Left ventricle myocardium inferior (tissue), 1 donor: ENCODE measurements around the gene B4GALT6. TPM values are rescaled to one million over a fixed set of nuclear protein-coding genes. Genes with fewer than 3 reads are reported as not detected.

Experiments used
- DNase-seq: peaks from one replicate; pipeline ENCODE4 v3.0.0-alpha.2; 2020
- H3K27ac ChIP-seq: fragments of 200-600 bp; replicated peaks from 2 replicates; pipeline ENCODE4 v1.8.0; 2021
- H3K27me3 ChIP-seq: fragments of 200-600 bp; 2 replicates; pipeline ENCODE4 v1.8.0; 2021; ENCODE audit warnings: low read depth
- H3K36me3 ChIP-seq: fragments of 200-600 bp; 2 replicates; pipeline ENCODE4 v1.8.0; 2021
- H3K4me1 ChIP-seq: fragments of 200-600 bp; 2 replicates; pipeline ENCODE4 v1.8.0; 2021
- H3K4me3 ChIP-seq: fragments of 200-600 bp; 2 replicates; pipeline ENCODE4 v1.8.0; 2021; ENCODE audit warnings: mild to moderate bottlenecking, moderate library complexity
- H3K9me3 ChIP-seq: fragments of 200-600 bp; replicated peaks from 2 replicates; pipeline ENCODE4 v1.8.0; 2021
- intact Hi-C: fragments of 100-400 bp; cut with micrococcal nuclease; formaldehyde crosslinking; loops from one replicate; pipeline ENCODE4 v1.11.0; 2022
- total RNA-seq: library from RNA; stranded (reverse); fragmentation: NEBNext Ultra II Directional; extraction: Animal tissue kit (Norgen Biotek cat#: 25700); gene quantifications from one replicate; pipeline ENCODE4 v1.2.1, GENCODE V29; 2021
- TF ChIP-seq, protein P1 (sequence below): fragments of 200-600 bp; IDR thresholded peaks from 2 replicates; pipeline ENCODE4 v1.8.0; 2021; ENCODE audit warnings: antibody characterized with exemption, mild to moderate bottlenecking, borderline replicate concordance
- donor health status: DM: no; HTN: yes; CAD: no; lungs with severe emphysema.

The B4GALT6 gene
- total RNA-seq, 1 donor from 2014 or later, result 5.3 TPM

DNA sequence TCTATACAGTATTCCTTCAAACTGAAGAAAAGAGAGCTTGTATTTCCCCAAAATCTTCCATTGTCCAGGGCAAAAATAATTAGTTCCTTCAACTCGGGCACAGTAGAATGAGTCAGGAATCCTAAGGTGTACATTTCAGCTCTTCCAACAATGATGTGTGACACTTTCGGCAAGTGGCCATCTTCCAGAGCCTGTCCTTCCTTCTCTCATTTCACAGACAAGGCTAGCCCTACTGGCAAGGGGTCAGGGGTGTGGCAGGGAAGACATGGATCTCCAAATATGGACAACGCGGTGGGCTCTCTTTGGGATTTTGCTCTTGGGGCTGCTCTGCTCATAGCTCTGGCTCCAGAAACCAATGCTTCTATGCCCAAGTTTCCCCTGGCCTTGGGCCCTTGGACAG, 6.0 kb downstream of the B4GALT6 start:
- no peaks in the 10 kb centered on the region for H3K27me3 ChIP-seq
- DNase-seq, result no peak
- H3K36me3 ChIP-seq, result no peaks in the 10 kb centered on the region
- peaks cover 20% of the 10 kb centered on the region for H3K4me1 ChIP-seq
- H3K9me3 ChIP-seq, result no peaks in the 10 kb centered on the region
- intact Hi-C loops, result no loop called here
- TF ChIP-seq, protein P1, sequence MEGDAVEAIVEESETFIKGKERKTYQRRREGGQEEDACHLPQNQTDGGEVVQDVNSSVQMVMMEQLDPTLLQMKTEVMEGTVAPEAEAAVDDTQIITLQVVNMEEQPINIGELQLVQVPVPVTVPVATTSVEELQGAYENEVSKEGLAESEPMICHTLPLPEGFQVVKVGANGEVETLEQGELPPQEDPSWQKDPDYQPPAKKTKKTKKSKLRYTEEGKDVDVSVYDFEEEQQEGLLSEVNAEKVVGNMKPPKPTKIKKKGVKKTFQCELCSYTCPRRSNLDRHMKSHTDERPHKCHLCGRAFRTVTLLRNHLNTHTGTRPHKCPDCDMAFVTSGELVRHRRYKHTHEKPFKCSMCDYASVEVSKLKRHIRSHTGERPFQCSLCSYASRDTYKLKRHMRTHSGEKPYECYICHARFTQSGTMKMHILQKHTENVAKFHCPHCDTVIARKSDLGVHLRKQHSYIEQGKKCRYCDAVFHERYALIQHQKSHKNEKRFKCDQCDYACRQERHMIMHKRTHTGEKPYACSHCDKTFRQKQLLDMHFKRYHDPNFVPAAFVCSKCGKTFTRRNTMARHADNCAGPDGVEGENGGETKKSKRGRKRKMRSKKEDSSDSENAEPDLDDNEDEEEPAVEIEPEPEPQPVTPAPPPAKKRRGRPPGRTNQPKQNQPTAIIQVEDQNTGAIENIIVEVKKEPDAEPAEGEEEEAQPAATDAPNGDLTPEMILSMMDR, result no peak
- H3K4me3 ChIP-seq, result no peak overlapping the region
- no peak overlapping the region for H3K27ac ChIP-seq

DNA sequence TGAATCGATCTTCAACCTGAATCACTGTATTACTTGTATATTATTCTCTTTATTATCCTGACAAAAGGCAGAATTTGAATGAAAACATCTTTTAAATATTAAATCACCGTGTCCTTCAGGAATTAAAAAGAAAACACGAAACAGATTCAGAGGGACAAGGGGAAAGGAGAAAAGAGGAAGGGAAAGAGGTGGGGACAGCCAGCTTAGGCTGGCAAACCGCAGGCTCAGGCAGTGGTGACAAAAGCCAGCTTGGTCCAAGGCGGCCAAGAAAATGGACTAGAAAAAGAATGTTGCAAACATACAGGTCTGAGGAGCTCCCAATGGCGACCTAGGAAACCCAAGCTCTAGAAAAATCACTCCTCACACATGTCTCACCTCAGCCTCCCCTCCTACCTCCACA, 6.8 kb downstream of the B4GALT6 start:
- TF ChIP-seq, protein P1, result no peak
- no peaks in the 10 kb centered on the region for H3K9me3 ChIP-seq
- H3K36me3 ChIP-seq, result no peaks in the 10 kb centered on the region
- no peak for DNase-seq
- intact Hi-C loops, result no loop called here
- no peak overlapping the region for H3K4me3 ChIP-seq
- no peaks in the 10 kb centered on the region for H3K27me3 ChIP-seq
- no peak overlapping the region for H3K27ac ChIP-seq
- H3K4me1 ChIP-seq, result peaks cover 23% of the 10 kb centered on the region

DNA sequence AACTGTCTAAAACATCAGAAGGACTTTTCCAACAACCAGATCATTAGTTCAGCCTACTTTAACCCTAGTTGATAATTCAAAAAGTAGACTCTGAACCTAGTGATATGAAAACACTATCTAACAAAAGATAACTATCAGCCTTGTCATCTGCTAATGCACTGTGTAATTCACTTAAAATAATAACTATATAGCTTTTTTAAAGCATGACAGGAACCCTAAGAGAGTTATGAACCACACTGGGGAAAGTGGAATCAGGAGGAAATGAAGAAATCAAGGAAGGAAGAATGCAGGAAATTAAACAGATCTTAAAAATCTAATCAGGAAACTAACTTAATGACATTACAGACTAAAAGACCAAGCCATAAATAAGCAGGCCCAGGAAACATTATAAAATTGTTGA, 9.0 kb downstream of the B4GALT6 start:
- Histone ChIP-seq H3K36me3 (no peaks in the 10 kb centered on the region), H3K9me3 (no peaks in the 10 kb centered on the region), H3K27me3 (no peaks in the 10 kb centered on the region), H3K27ac (no peak overlapping the region), H3K4me1 (peaks cover 25% of the 10 kb centered on the region), H3K4me3 (no peak overlapping the region)
- intact Hi-C loops, result no loop called here
- DNase-seq, result no peak
- TF ChIP-seq, protein P1, result no peak

DNA sequence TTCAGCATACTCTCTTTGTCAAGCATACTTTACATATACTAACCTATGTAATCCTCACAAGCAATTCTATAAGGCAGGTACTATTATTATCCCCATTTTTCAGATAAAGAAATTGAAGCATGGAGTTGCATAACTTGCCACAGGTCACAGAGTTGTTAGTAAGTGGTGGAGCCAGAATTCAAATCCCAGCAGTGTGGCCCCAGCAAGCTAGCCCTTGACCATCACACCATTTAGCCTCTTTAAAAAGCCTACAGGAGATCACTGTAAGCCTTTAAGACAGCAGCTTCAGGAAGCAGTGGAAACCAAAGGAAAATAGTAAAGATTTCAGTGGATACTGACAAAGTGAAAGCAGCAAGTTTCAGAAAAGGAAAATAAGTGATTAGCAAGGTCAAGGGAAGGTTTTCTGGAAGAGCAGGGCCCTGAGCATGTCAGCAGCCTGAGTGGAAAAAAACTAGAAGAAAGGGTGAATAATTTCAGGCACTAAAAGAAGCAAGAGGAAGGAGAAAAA, 11.7 kb downstream of the B4GALT6 start:
- Histone ChIP-seq H3K27me3 (no peaks in the 10 kb centered on the region), H3K4me1 (peaks cover 5% of the 10 kb centered on the region), H3K4me3 (no peak overlapping the region), H3K9me3 (no peaks in the 10 kb centered on the region), H3K36me3 (no peaks in the 10 kb centered on the region), H3K27ac (no peak overlapping the region)
- intact Hi-C loops, result no loop called here
- no peak for DNase-seq
- TF ChIP-seq, protein P1, result no peak

DNA sequence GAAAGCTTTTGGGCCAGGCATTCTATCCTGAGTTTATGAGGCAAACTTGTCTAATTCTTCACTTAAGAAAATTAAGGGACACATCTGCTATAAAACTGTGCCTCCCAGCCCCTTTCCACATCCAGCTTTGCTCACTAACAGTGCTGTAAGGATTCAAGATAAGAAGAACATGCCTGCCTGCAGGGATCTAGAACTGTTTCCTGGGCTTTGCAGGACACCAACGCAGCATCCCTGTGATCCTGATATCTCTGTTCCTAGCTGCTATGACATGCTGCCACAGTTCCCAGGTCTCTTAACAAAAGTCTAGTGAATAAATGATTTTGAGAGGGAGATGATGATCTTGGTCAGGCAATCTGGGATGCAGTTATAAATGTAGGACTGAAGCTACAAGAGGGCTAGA, 12.4 kb downstream of the B4GALT6 start:
- no peaks in the 10 kb centered on the region for H3K27me3 ChIP-seq
- DNase-seq, result no peak
- H3K4me1 ChIP-seq, result peaks cover 5% of the 10 kb centered on the region
- intact Hi-C loops, result no loop called here
- no peaks in the 10 kb centered on the region for H3K9me3 ChIP-seq
- H3K4me3 ChIP-seq, result no peak overlapping the region
- TF ChIP-seq, protein P1, result no peak
- H3K36me3 ChIP-seq, result no peaks in the 10 kb centered on the region
- no peak overlapping the region for H3K27ac ChIP-seq
